ENCODE results near the gene MIPOL1.

GRCh38 chr14:37569729-37570128, 372.0 kb downstream of the MIPOL1 start:
- TF ChIP-seq CTCF (IDR thresholded peaks at IDR 0.05) (no peak), EP300 (IDR thresholded peaks at IDR 0.05) (no peak)

All from ovary (tissue), 3 donors.